B cell (primary cell): ENCODE data around the gene DRAM2. TPM values are rescaled to one million over a fixed set of nuclear protein-coding genes. Genes with fewer than 3 reads are reported as not detected.
"Not testable (repeated sequence)": the region's sequence is repeated elsewhere in the genome, so short reads cannot be mapped to it uniquely, and the experiment has no call there.

ENCODE experiments used
- ATAC-seq: fragments of 200-7000 bp; cut with Tn5 transposase; one replicate; pipeline ENCODE4 v1.10.0; 2021; ENCODE audit warnings: low read depth, mild to moderate bottlenecking, moderate number of reproducible peaks, moderate library complexity
- CTCF ChIA-PET: fragments of 350-600 bp; sonication (Branson Sonifier 250); formaldehyde crosslinking; loops from one replicate; lab custom pipeline; 2021; ENCODE audit warnings: antibody characterized with exemption, inconsistent platforms; lab: Charles Lee
- POLR2A ChIA-PET: fragments of 350-600 bp; sonication (Branson Sonifier 250); formaldehyde crosslinking; loops from one replicate; lab custom pipeline; 2021; ENCODE audit warnings: antibody characterized with exemption; lab: Charles Lee
- DNase-seq: peaks from one replicate; pipeline ENCODE4 v3.0.0; 2013
- H2AFZ ChIP-seq: 2 replicates; pipeline ENCODE4 v1.6.1; 2012; ENCODE audit warnings: mild to moderate bottlenecking, low read depth, low read length; ENCODE audit not compliant: insufficient read depth, poor library complexity, severe bottlenecking
- H3K27ac ChIP-seq, 2 donors: 1 replicate in 1 of 2; 2 replicates in 1 of 2; pipeline ENCODE4 v1.5.1; 2012 to 2013; ENCODE audit warnings: low read length in 2 of 2, mild to moderate bottlenecking in 2 of 2, moderate library complexity in 1 of 2
- H3K27me3 ChIP-seq, 4 experiments: fragments of 200-600 bp in 1 of 4; sonication (generic) in 1 of 4; replicated peaks in 1 of 4; 1 replicate in 2 of 4; 2 replicates in 2 of 4; pipeline versions ENCODE4 v1.6.1 to v1.7.0; 2013 to 2016; ENCODE audit warnings: low read length in 3 of 4, mild to moderate bottlenecking in 2 of 4, mixed read lengths in 1 of 4, moderate library complexity in 1 of 4; ENCODE audit not compliant: insufficient read depth in 4 of 4, control insufficient read depth in 3 of 4; ENCODE audit errors: control extremely low read depth in 1 of 4
- H3K36me3 ChIP-seq, 2 experiments: replicated peaks in 1 of 2; 1 replicate in 1 of 2; 2 replicates in 1 of 2; pipeline versions ENCODE4 v1.6.1 to v1.7.1; 2013; ENCODE audit warnings: low read length in 1 of 2; ENCODE audit not compliant: insufficient read depth in 2 of 2, control insufficient read depth in 1 of 2; ENCODE audit errors: control extremely low read depth in 1 of 2, extremely low read depth in 1 of 2
- H3K4me1 ChIP-seq, 2 donors: fragments of 200-600 bp in 1 of 2; sonication (generic) in 1 of 2; 1 replicate in 1 of 2; 2 replicates in 1 of 2; pipeline versions ENCODE4 v1.5.1 to v1.6.1; 2013 to 2017; ENCODE audit warnings: low read length in 2 of 2; ENCODE audit not compliant: control insufficient read depth in 2 of 2, insufficient read depth in 2 of 2
- H3K4me2 ChIP-seq: replicated peaks from 2 replicates; pipeline ENCODE3; 2012; ENCODE audit warnings: mild to moderate bottlenecking, low read depth, low read length; ENCODE audit not compliant: poor library complexity, severe bottlenecking
- H3K4me3 ChIP-seq, 5 experiments: fragments of 200-600 bp in 1 of 5; sonication (generic) in 1 of 5; 1 replicate in 3 of 5; 2 replicates in 2 of 5; pipeline versions ENCODE4 v1.5.1 to v1.7.0; 2011 to 2016; ENCODE audit warnings: low read length in 4 of 5, mild to moderate bottlenecking in 4 of 5, low read depth in 2 of 5, control low read depth in 1 of 5, moderate library complexity in 1 of 5; ENCODE audit not compliant: insufficient read depth in 1 of 5; ENCODE audit errors: control extremely low read depth in 1 of 5, extremely low read depth in 1 of 5
- H3K79me2 ChIP-seq: fragments of 200-600 bp; sonication (generic); one replicate; pipeline ENCODE4 v1.6.0; 2016; ENCODE audit warnings: low read length; ENCODE audit not compliant: control insufficient read depth, insufficient read depth
- H3K9ac ChIP-seq: fragments of 200-600 bp; sonication (generic); 2 replicates; pipeline ENCODE4 v1.6.1; 2017; ENCODE audit warnings: mild to moderate bottlenecking, low read length, moderate library complexity
- H3K9me3 ChIP-seq, 3 donors: one replicate each; pipeline versions ENCODE4 v1.6.1 to v1.7.1; 2013; ENCODE audit warnings: low read length in 2 of 3; ENCODE audit not compliant: control insufficient read depth in 2 of 3, insufficient read depth in 1 of 3; ENCODE audit errors: control extremely low read depth in 1 of 3
- H4K20me1 ChIP-seq: 2 replicates; pipeline ENCODE4 v1.6.0; 2012; ENCODE audit warnings: mild to moderate bottlenecking, low read length; ENCODE audit not compliant: insufficient read depth, control insufficient read depth, poor library complexity, severe bottlenecking
- H3K27ac Mint-ChIP-seq: one replicate; pipeline ENCODE4 v1.8.0; 2021; ENCODE audit warnings: mixed read lengths
- H3K27me3 Mint-ChIP-seq: one replicate; pipeline ENCODE4 v1.8.0; 2021; ENCODE audit warnings: mixed read lengths
- H3K4me1 Mint-ChIP-seq: one replicate; pipeline ENCODE4 v1.8.0; 2021; ENCODE audit warnings: mixed read lengths
- H3K4me3 Mint-ChIP-seq: one replicate; pipeline ENCODE4 v1.8.0; 2021; ENCODE audit warnings: mixed read lengths
- H3K9me3 Mint-ChIP-seq: one replicate; pipeline ENCODE4 v1.8.0; 2022; ENCODE audit warnings: mixed read lengths; ENCODE audit not compliant: insufficient read depth
- EZH2 ChIP-seq: IDR thresholded peaks from 2 replicates; pipeline ENCODE4 v1.6.1; 2012; ENCODE audit warnings: borderline replicate concordance, low read depth, mild to moderate bottlenecking, moderate library complexity, low read length; ENCODE audit not compliant: insufficient read depth, poor library complexity, severe bottlenecking
- WGBS: methylation state at CpG from one replicate; pipeline ENCODE4 v1.1.5; 2013; ENCODE audit warnings: missing lambda C conversion rate; ENCODE audit not compliant: insufficient coverage; 5-methylcytosine and 5-hydroxymethylcytosine counted together
- intact Hi-C: fragments of 100-400 bp; cut with micrococcal nuclease; formaldehyde crosslinking; loops from one replicate; pipeline ENCODE4 v1.10.0; 2022
- polyA plus RNA-seq: library from polyadenylated mRNA; depleted of rRNA; stranded (reverse); fragments of >200 nt; gene quantifications from 2 replicates; pipeline ENCODE4 v1.2.3, GENCODE V29; 2012
- total RNA-seq, 2 donors: library from RNA; stranded (reverse); fragments of 120-200 nt in 1 of 2; gene quantifications; 1 replicate in 1 of 2; 2 replicates in 1 of 2; pipeline versions ENCODE4 v1.2.3 to v1.2.4, GENCODE V29; 2013 to 2022
- TF ChIP-seq, protein P1 (sequence below): fragments of 200-600 bp; IDR thresholded peaks from one replicate; pipeline ENCODE4 v1.8.0; 2022; ENCODE audit warnings: antibody characterized with exemption, mild to moderate bottlenecking

DRAM2 gene
- total and polyA plus RNA-seq, 2 donors (not counting 1 experiment from before 2014, with no cell fraction given) = 102 to 195 TPM

DNA sequence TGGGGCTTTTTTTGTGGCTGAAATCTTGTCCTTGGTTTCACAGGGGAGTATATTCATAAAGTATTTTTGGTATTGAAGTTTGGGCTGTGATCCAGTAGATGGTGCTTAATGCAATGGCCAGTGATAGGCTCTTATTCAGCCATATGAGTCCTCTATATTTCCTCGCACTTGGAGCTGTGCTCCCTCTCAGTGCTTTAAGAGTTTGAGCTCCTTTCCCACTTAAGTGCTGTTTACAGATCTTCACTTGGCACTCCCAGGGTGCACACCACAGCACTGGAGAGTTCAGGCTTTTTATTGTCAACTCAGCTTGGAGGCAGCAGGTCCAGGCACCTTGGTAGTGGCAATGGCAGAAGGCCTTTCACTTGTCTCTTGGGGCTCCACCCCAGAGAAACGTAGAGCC lies 54.9 kb downstream of the DRAM2 start:
- no peaks in the 10 kb centered on the region for H3K36me3 ChIP-seq
- H3K27ac ChIP-seq = no peak overlapping the region
- H3K4me1 ChIP-seq = peaks cover 7 to 18% of the 10 kb centered on the region in 2 donors
- no peak overlapping the region for H3K9ac ChIP-seq
- ATAC-seq (no peak), DNase-seq (no peak)
- no peaks in the 10 kb centered on the region for H3K27me3 ChIP-seq
- ChIA-PET CTCF (no interaction called here), POLR2A (no interaction called here)
- no peak overlapping the region for H2AFZ ChIP-seq
- TF ChIP-seq, protein P1, sequence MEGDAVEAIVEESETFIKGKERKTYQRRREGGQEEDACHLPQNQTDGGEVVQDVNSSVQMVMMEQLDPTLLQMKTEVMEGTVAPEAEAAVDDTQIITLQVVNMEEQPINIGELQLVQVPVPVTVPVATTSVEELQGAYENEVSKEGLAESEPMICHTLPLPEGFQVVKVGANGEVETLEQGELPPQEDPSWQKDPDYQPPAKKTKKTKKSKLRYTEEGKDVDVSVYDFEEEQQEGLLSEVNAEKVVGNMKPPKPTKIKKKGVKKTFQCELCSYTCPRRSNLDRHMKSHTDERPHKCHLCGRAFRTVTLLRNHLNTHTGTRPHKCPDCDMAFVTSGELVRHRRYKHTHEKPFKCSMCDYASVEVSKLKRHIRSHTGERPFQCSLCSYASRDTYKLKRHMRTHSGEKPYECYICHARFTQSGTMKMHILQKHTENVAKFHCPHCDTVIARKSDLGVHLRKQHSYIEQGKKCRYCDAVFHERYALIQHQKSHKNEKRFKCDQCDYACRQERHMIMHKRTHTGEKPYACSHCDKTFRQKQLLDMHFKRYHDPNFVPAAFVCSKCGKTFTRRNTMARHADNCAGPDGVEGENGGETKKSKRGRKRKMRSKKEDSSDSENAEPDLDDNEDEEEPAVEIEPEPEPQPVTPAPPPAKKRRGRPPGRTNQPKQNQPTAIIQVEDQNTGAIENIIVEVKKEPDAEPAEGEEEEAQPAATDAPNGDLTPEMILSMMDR = no peak
- TF ChIP-seq EZH2 = no peak
- no peak overlapping the region for H3K4me2 ChIP-seq
- H3K4me1 Mint-ChIP-seq = peaks cover 27% of the 10 kb centered on the region
- no peaks in the 10 kb centered on the region for H3K9me3 Mint-ChIP-seq
- no peak overlapping the region for H3K4me3 Mint-ChIP-seq
- no peaks in the 10 kb centered on the region for H3K79me2 ChIP-seq
- H3K27ac Mint-ChIP-seq = no peak overlapping the region
- peaks cover 0 to 13% (median 3%) of the 10 kb centered on the region in 3 donors for H3K9me3 ChIP-seq
- H4K20me1 ChIP-seq = no peaks in the 10 kb centered on the region
- H3K27me3 Mint-ChIP-seq = no peaks in the 10 kb centered on the region
- H3K4me3 ChIP-seq = no peak overlapping the region
- intact Hi-C loops = no loop called here
- WGBS = 78% methylated on average over 2 of the region's 2 CpGs

- H3K27me3 ChIP-seq = no peaks in the 10 kb centered on the region
- no peaks in the 10 kb centered on the region for H3K79me2 ChIP-seq
- H4K20me1 ChIP-seq = no peaks in the 10 kb centered on the region
- H3K9me3 Mint-ChIP-seq = peaks cover 2% of the 10 kb centered on the region
- no peak overlapping the region for H3K9ac ChIP-seq
- H3K27me3 Mint-ChIP-seq = no peaks in the 10 kb centered on the region
- H3K4me1 ChIP-seq = peaks cover 7 to 18% of the 10 kb centered on the region in 2 donors
- TF ChIP-seq, protein P1 = no peak
- no peak for TF ChIP-seq EZH2
- 50% methylated on average over 1 of the region's 2 CpGs for WGBS
- ATAC-seq (no peak), DNase-seq (peak; percentile 32)
- H3K4me3 ChIP-seq = no peak overlapping the region
- H3K36me3 ChIP-seq = no peaks in the 10 kb centered on the region
- ChIA-PET POLR2A (no interaction called here), CTCF (no interaction called here)
- peaks cover 25% of the 10 kb centered on the region for H3K4me1 Mint-ChIP-seq
- peak overlapping the region in 1 of 2 donors; percentile 20 for H3K27ac ChIP-seq
- H3K27ac Mint-ChIP-seq = peak overlapping the region; percentile 51
- H3K4me3 Mint-ChIP-seq = peak overlapping the region; percentile 47
- no peak overlapping the region for H2AFZ ChIP-seq
- H3K9me3 ChIP-seq = peaks cover 0 to 22% (median 3%) of the 10 kb centered on the region in 3 donors
- intact Hi-C loops = no loop called here
- H3K4me2 ChIP-seq = peak overlapping the region; percentile 31
Observed at GRCh38 chr1:111082421-111083203, 57.3 kb downstream of the DRAM2 start.

- H3K4me2 ChIP-seq, H3K4me3 Mint-ChIP-seq, H2AFZ ChIP-seq, H3K9ac ChIP-seq, H3K27me3 ChIP-seq, intact Hi-C loops, H3K27me3 Mint-ChIP-seq, H3K9me3 Mint-ChIP-seq, ATAC-seq, H3K27ac ChIP-seq, H3K36me3 ChIP-seq, POLR2A ChIA-PET, DNase-seq, H3K27ac Mint-ChIP-seq, H3K4me3 ChIP-seq, H4K20me1 ChIP-seq, H3K79me2 ChIP-seq: not testable (repeated sequence)
- WGBS = 99% methylated on average over 6 of the region's 12 CpGs
- H3K4me1 Mint-ChIP-seq = peaks cover 18% of the 10 kb centered on the region
- peaks cover 7 to 18% of the 10 kb centered on the region in 2 donors for H3K4me1 ChIP-seq
- CTCF ChIA-PET = interaction anchor here (0.9 kb wide), 1 partner anchor 49 kb away, joined by 3 read pairs; no protein-coding TSS in a partner anchor
- peaks cover 0 to 12% (median 3%) of the 10 kb centered on the region in 3 donors for H3K9me3 ChIP-seq
Observed at GRCh38 chr1:111079329-111079728, 60.6 kb downstream of the DRAM2 start.
